HG03025 (cell line): Measurements from ENCODE around the gene HAT1.

ENCODE experiments used
- ATAC-seq: cut with Tn5 transposase; IDR thresholded peaks from one replicate; pipeline ENCODE4 v1.9.1; 2021; ENCODE audit warnings: mild to moderate bottlenecking, moderate library complexity; ENCODE audit not compliant: unreplicated experiment, low FRiP score

Gene HAT1

DNA sequence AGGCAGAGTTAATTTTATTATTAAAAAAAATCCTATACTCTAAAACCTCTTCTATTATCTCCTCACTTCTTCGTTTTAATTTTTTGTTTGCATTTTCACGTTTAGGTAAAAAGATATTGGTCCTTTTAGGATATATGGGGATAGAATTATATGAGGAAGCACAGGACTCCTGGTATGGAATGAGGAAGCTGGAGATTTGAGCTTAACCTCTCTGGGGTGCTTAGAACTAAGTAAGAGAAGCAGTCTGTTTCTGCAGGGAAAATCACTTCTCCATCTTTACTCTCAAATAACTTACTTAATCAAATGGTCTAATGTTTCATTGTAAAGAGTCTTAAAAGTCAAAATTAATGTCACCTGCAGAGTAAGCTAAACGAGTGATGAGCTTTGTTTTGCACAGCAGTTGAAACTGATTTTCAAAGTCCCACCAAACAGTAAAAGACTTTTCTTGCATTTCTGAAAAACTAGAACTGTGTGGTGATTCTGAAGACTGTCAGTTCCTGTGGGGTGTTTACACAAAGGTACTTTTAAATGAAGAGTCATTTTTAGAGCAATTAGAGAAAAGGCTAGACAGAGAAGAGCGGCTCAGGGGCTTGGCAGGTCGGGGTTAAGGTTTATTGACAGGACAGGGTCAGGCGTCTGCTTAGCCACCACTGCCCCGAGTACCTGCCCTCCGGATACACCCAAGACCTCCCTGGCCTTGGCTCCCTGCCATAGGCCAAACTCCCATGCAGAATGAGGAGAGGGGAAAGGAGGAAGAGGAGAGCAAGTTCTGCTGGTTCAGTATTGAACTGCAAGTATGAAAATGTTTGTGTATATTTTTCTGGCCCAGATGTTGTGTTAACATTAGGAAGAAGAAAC lies 99.0 kb downstream of the HAT1 start:
- no peak for ATAC-seq

DNA sequence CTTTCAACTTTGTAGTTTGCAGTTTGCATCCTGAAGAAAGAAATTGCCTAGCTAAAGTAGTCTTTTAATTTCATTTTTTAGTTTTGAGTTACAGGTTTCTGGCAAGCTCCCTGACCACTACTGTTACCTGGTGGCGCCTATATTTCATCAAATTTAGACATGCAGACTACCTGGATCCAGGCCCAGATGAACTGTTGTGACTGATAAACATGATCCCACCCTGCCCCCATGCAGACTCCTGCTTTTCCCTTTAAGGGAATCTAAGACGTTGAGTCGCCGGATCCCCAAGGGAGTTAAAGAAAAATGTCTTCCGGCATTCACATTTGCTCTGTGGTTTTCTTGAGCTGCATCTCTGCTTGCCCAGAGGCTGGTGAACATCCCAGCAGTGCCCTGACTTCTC lies 99.7 kb downstream of the HAT1 start:
- ATAC-seq: no peak

DNA sequence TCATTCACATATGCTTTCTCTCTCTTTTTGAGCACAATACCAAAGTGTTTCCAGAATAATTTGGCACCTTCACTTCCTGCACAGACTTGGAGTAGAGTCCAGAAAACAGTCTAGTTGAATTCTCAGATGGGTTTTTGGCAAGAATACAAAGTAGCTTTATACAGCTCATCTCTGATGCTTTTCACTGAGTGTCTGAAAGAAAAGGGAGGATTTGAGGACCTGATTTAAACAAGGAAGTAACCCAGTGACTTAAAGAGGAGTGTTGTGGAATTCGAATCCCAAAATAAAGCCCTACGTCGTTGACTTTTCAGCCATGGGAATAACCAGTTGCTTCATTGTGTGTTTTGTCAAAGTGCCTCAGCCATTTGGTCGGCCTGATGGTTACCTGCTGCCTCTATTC lies 109.3 kb downstream of the HAT1 start:
- no peak for ATAC-seq
